HepG2 (cell line): ENCODE data around the gene LDLRAP1. TPM values are rescaled to one million over a fixed set of nuclear protein-coding genes. Genes with fewer than 3 reads are reported as not detected.
A peak's percentile ranks its signal among the peaks of the same experiment; 100 is the strongest.

ENCODE experiments used
- BHLHE40 ChIP-seq: IDR thresholded peaks from 2 replicates; pipeline ENCODE4 v1.6.1; 2011; ENCODE audit warnings: low read length, improper control_type of control experiment
- FOSL2 ChIP-seq: sonication (generic); formaldehyde crosslinking; IDR thresholded peaks from 2 replicates; pipeline ENCODE4 v1.4.0; 2020; ENCODE audit warnings: missing genetic modification reagents
- HBP1 ChIP-seq: IDR thresholded peaks from 2 replicates; pipeline ENCODE4 v1.6.1; 2016; ENCODE audit warnings: low read depth, control low read depth
- HINFP ChIP-seq: sonication (generic); formaldehyde crosslinking; IDR thresholded peaks from 2 replicates; pipeline ENCODE4 v1.4.0; 2020; ENCODE audit warnings: low read depth, mild to moderate bottlenecking, missing genetic modification reagents
- HNF1B ChIP-seq: sonication (generic); formaldehyde crosslinking; IDR thresholded peaks from 2 replicates; pipeline ENCODE4 v1.5.1; 2020; ENCODE audit warnings: mild to moderate bottlenecking, moderate library complexity, missing genetic modification reagents
- IRX3 ChIP-seq: sonication (generic); formaldehyde crosslinking; IDR thresholded peaks from 2 replicates; pipeline ENCODE4 v1.8.1; 2023; ENCODE audit warnings: mild to moderate bottlenecking, low read depth, missing genetic modification reagents, borderline replicate concordance
- KDM4B ChIP-seq: sonication (generic); formaldehyde crosslinking; IDR thresholded peaks from 2 replicates; pipeline ENCODE4 v1.4.0; 2020; ENCODE audit warnings: missing genetic modification reagents
- MATR3 ChIP-seq: sonication (generic); formaldehyde crosslinking; IDR thresholded peaks from 2 replicates; pipeline ENCODE4 v1.4.0; 2020; ENCODE audit warnings: missing genetic modification reagents
- PRPF4 ChIP-seq: fragments of 200-400 bp; formaldehyde crosslinking; IDR thresholded peaks from 2 replicates; pipeline ENCODE4 v1.6.1; 2016; ENCODE audit warnings: low read length, low read depth; ENCODE audit not compliant: poor library complexity, severe bottlenecking
- RAD51 ChIP-seq: fragments of 450-650 bp; IDR thresholded peaks from 2 replicates; pipeline ENCODE4 v1.6.1; 2016; ENCODE audit warnings: borderline replicate concordance
- TMF1 ChIP-seq: sonication (generic); formaldehyde crosslinking; IDR thresholded peaks from 2 replicates; pipeline ENCODE4 v1.8.1; 2022; ENCODE audit warnings: low read depth, missing genetic modification reagents
- U2AF1 ChIP-seq: fragments of 200-400 bp; formaldehyde crosslinking; optimal IDR thresholded peaks from 2 replicates; pipeline ENCODE3; 2017; ENCODE audit warnings: mild to moderate bottlenecking, low read depth, low read length
- ZBTB26 ChIP-seq: IDR thresholded peaks from 2 replicates; pipeline ENCODE4 v1.6.1; 2016; ENCODE audit warnings: missing compliant biosample characterization, missing genetic modification reagents, borderline replicate concordance
- ZBTB42 ChIP-seq: sonication (generic); formaldehyde crosslinking; IDR thresholded peaks from 2 replicates; pipeline ENCODE4 v1.5.0; 2020; ENCODE audit warnings: mild to moderate bottlenecking, missing genetic modification reagents
- ZBTB7A ChIP-seq: sonication (generic); formaldehyde crosslinking; IDR thresholded peaks from 2 replicates; pipeline ENCODE4 v1.8.0; 2022; ENCODE audit warnings: mild to moderate bottlenecking, missing genetic modification reagents
- ZFP1 ChIP-seq: IDR thresholded peaks from 2 replicates; pipeline ENCODE4 v1.6.1; 2016
- ZFP36L2 ChIP-seq: sonication (generic); formaldehyde crosslinking; IDR thresholded peaks from 2 replicates; pipeline ENCODE4 v1.4.0; 2020; ENCODE audit warnings: missing genetic modification reagents
- ZNF160 ChIP-seq: sonication (generic); formaldehyde crosslinking; IDR thresholded peaks from 2 replicates; pipeline ENCODE4 v1.8.0; 2022; ENCODE audit warnings: mild to moderate bottlenecking, inconsistent platforms, missing genetic modification reagents
- ZNF224 ChIP-seq: sonication (generic); formaldehyde crosslinking; IDR thresholded peaks from 2 replicates; pipeline ENCODE4 v1.5.0; 2020; ENCODE audit warnings: mild to moderate bottlenecking, missing genetic modification reagents
- ZNF431 ChIP-seq: sonication (generic); formaldehyde crosslinking; IDR thresholded peaks from 2 replicates; pipeline ENCODE4 v1.9.0; 2022; ENCODE audit warnings: missing genetic modification reagents, low read depth, mild to moderate bottlenecking, borderline replicate concordance
- ZNF530 ChIP-seq: sonication (generic); formaldehyde crosslinking; IDR thresholded peaks from 2 replicates; pipeline ENCODE4 v1.5.0; 2020; ENCODE audit warnings: low read depth, mild to moderate bottlenecking, missing genetic modification reagents
- ZNF567 ChIP-seq: sonication (generic); formaldehyde crosslinking; IDR thresholded peaks from 2 replicates; pipeline ENCODE4 v1.8.1; 2023; ENCODE audit warnings: mild to moderate bottlenecking, missing genetic modification reagents, borderline replicate concordance
- ZNF616 ChIP-seq: sonication (generic); formaldehyde crosslinking; IDR thresholded peaks from 2 replicates; pipeline ENCODE4 v1.5.0; 2020; ENCODE audit warnings: low read depth, mild to moderate bottlenecking, missing genetic modification reagents
- polyA plus RNA-seq, 8 experiments: library from polyadenylated mRNA; depleted of rRNA in 3 of 8; stranded (reverse) in 7 of 8; unstranded in 1 of 8; fragments of >200 nt; fragmentation: Illumina TruSeq in 4 of 8; extraction: Trizol in 4 of 8; gene quantifications; 2 replicates each; pipeline versions ENCODE4 v1.2.1 to v1.2.3, GENCODE V29; 2011 to 2016; ENCODE audit warnings: low read depth in 4 of 8, missing spikeins in 1 of 8, mixed read lengths in 1 of 8; ENCODE audit not compliant: insufficient read depth in 1 of 8
- total RNA-seq, 5 experiments: library from RNA; depleted of rRNA; stranded (reverse); fragments of >200 nt; fragmentation: Illumina TruSeq; extraction: Trizol; gene quantifications; 2 replicates each; pipeline ENCODE4 v1.2.3, GENCODE V29; 2016; ENCODE audit warnings: low read depth in 1 of 5

The LDLRAP1 gene
- total and polyA plus RNA-seq, 2 of the 13 experiments (the other 11 are each of a cell fraction or from before 2014, with no cell fraction given) = 7.2 to 12.1 TPM

GRCh38 chr1:25549273-25550154 lies 6.1 kb downstream of the LDLRAP1 start (continued):
- TF ChIP-seq IRX3 (CRISPR knock-in tag) (no peak), MATR3 (no peak), ZFP36L2 (CRISPR knock-in tag) (no peak), ZBTB26 (no peak), ZNF530 (CRISPR knock-in tag) (no peak), ZBTB7A (no peak), FOSL2 (CRISPR knock-in tag) (peak; percentile 47; the same call in 1 of the 2 replicates), KDM4B (no peak), ZNF567 (CRISPR knock-in tag) (no peak), PRPF4 (no peak), U2AF1 (no peak), TMF1 (CRISPR knock-in tag) (no peak), ZBTB42 (CRISPR knock-in tag) (no peak), HNF1B (CRISPR knock-in tag) (0 out of 2 replicates have a peak, but pooled peaks have one; percentile 42), ZNF224 (no peak), ZNF160 (no peak), HINFP (no peak), HBP1 (CRISPR knock-in tag) (no peak), ZFP1 (no peak), BHLHE40 (no peak), ZNF616 (CRISPR knock-in tag) (no peak), RAD51 (no peak), ZNF431 (CRISPR knock-in tag) (no peak)
